NCI-H460 (cell line): Measurements from ENCODE around the gene RPP21. TPM values are rescaled to one million over a fixed set of nuclear protein-coding genes. Genes with fewer than 3 reads are reported as not detected.

Source experiments
- DNase-seq: peaks from one replicate; pipeline ENCODE4 v3.0.0-alpha.2; 2016; ENCODE audit warnings: low read depth; ENCODE audit errors: extremely low read depth
- polyA plus RNA-seq: library from polyadenylated mRNA; depleted of rRNA; stranded (reverse); fragments of >200 nt; gene quantifications from 2 replicates; pipeline ENCODE4 v1.2.3, GENCODE V29; 2014; cell fraction: nucleus; rRNA removed
- total RNA-seq: library from RNA; depleted of rRNA; stranded (reverse); fragments of >200 nt; shearing (Covaris generic); gene quantifications from 2 replicates; pipeline ENCODE4 v1.2.3, GENCODE V29; 2014; rRNA removed

The RPP21 gene
- 39.5 and 42.7 TPM in 2 replicates for total RNA-seq
- 62.0 and 72.8 TPM in 2 replicates for polyA plus RNA-seq

- peak; percentile 59 for DNase-seq
Observed at GRCh38 chr6:30344868-30345671, at the start of gene RPP21. Gene RPP21, plus strand, starts transcription at chr6:30345156. Its CDS starts 16 bp downstream, at chr6:30345172.

GRCh38 chr6:30295837-30296236 lies 49.1 kb upstream of the RPP21 start:
- DNase-seq: no peak

GRCh38 chr6:30304002-30304401 lies 41.0 kb upstream of the RPP21 start:
- no peak for DNase-seq

- DNase-seq: no peak
Observed at GRCh38 chr6:30311101-30311500, 33.9 kb upstream of the RPP21 start.

GRCh38 chr6:30311671-30312070 lies 33.3 kb upstream of the RPP21 start:
- no peak for DNase-seq

GRCh38 chr6:30312266-30312665 lies 32.7 kb upstream of the RPP21 start:
- DNase-seq: no peak

- DNase-seq: no peak
Observed at GRCh38 chr6:30312676-30313321, 32.2 kb upstream of the RPP21 start.

- DNase-seq: no peak
Observed at GRCh38 chr6:30315156-30315555, 29.8 kb upstream of the RPP21 start.

- DNase-seq: no peak
Observed at GRCh38 chr6:30317913-30318589, 26.9 kb upstream of the RPP21 start.

- DNase-seq: no peak
Observed at GRCh38 chr6:30319146-30319835, 25.7 kb upstream of the RPP21 start.

GRCh38 chr6:30321692-30322388 lies 23.1 kb upstream of the RPP21 start:
- peak; percentile 16 for DNase-seq

GRCh38 chr6:30322527-30323501 lies 22.1 kb upstream of the RPP21 start:
- DNase-seq: no peak

- DNase-seq: no peak
Observed at GRCh38 chr6:30323806-30324205, 21.1 kb upstream of the RPP21 start.

- DNase-seq: peak; percentile 36
Observed at GRCh38 chr6:30325150-30325872, 19.6 kb upstream of the RPP21 start.

- DNase-seq: peak; percentile 53
Observed at GRCh38 chr6:30325873-30326525, 19.0 kb upstream of the RPP21 start.

GRCh38 chr6:30326526-30327231 lies 18.3 kb upstream of the RPP21 start, which contains the start of gene TRIM39:
Gene TRIM39, plus strand, starts transcription at chr6:30326927. Its CDS starts 2,391 bp downstream, at chr6:30329318.
- peak; percentile 64 for DNase-seq

- DNase-seq: no peak
Observed at GRCh38 chr6:30327232-30327746, 17.7 kb upstream of the RPP21 start.
